Fibroblast of the aortic adventitia (primary cell): ENCODE measurements around the gene C1orf52. TPM values are rescaled to one million over a fixed set of nuclear protein-coding genes. Genes with fewer than 3 reads are reported as not detected.
A peak's percentile ranks its signal among the peaks of the same experiment; 100 is the strongest.

Experiments used
- DNase-seq: peaks from one replicate; pipeline ENCODE4 v3.0.0-alpha.2; 2010; ENCODE audit warnings: low read depth
- H3K4me3 ChIP-seq: 2 replicates; pipeline ENCODE4 v1.5.1; 2011; ENCODE audit warnings: low read depth, mild to moderate bottlenecking, control low read depth, low read length, moderate library complexity
- small RNA-seq: library from RNA; depleted of rRNA; stranded (forward); fragments of <200 nt; gene quantifications from one replicate; pipeline ENCODE3, GENCODE V24; 2012
- total RNA-seq: library from RNA; depleted of rRNA; stranded (reverse); fragments of >200 nt; gene quantifications from 2 replicates; pipeline ENCODE4 v1.2.3, GENCODE V29; 2012; ENCODE audit warnings: low replicate concordance
- TF ChIP-seq, protein P1 (sequence below): IDR thresholded peaks from 2 replicates; pipeline ENCODE4 v1.5.1; 2011; ENCODE audit warnings: mild to moderate bottlenecking, low read length, control low read depth, inconsistent platforms; ENCODE audit not compliant: insufficient read depth

C1orf52 gene
- total RNA-seq, 1 donor: 10.8 TPM

DNA sequence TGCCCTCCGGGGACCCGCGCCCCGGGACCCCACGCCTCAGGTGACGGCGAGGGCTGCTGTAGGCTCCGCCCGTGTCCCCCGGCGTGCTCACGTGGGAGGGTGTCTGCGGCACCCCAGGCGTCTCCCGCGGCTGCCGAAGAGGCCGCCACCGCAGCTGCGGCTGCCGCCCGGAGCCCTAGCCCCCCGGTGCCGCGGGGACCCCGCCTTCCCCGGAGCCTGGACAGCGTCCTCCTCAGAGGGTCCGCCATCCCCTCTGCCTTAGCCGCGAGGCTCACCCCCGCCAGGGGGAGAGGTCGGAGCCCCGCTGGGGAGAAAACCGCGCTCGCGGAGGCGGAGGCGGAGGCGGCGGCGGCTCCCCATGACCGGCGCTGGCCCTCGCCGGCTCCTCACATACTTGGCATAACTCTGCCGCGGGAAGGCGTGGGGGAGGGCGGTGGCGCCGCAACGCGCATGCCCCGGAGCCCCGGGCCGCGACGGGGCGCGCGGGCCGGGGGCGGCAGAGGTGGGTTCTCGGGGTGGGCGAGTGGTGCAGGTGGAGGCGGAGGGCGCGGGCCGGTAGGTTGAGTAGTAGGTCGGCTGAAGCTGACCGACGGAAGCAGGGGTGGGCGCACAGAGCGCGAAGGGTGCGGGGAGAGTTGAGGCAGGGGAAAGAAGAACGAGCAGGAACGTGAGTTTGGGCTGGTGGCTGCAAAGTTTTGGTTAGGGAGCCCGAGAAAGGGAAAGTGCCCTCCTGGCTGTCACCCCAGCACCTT is 57.9 kb downstream of the C1orf52 start:
- peak overlapping the region; percentile 70 for H3K4me3 ChIP-seq
- TF ChIP-seq, protein P1, sequence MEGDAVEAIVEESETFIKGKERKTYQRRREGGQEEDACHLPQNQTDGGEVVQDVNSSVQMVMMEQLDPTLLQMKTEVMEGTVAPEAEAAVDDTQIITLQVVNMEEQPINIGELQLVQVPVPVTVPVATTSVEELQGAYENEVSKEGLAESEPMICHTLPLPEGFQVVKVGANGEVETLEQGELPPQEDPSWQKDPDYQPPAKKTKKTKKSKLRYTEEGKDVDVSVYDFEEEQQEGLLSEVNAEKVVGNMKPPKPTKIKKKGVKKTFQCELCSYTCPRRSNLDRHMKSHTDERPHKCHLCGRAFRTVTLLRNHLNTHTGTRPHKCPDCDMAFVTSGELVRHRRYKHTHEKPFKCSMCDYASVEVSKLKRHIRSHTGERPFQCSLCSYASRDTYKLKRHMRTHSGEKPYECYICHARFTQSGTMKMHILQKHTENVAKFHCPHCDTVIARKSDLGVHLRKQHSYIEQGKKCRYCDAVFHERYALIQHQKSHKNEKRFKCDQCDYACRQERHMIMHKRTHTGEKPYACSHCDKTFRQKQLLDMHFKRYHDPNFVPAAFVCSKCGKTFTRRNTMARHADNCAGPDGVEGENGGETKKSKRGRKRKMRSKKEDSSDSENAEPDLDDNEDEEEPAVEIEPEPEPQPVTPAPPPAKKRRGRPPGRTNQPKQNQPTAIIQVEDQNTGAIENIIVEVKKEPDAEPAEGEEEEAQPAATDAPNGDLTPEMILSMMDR: no peak
- DNase-seq: peak; percentile 38

DNA sequence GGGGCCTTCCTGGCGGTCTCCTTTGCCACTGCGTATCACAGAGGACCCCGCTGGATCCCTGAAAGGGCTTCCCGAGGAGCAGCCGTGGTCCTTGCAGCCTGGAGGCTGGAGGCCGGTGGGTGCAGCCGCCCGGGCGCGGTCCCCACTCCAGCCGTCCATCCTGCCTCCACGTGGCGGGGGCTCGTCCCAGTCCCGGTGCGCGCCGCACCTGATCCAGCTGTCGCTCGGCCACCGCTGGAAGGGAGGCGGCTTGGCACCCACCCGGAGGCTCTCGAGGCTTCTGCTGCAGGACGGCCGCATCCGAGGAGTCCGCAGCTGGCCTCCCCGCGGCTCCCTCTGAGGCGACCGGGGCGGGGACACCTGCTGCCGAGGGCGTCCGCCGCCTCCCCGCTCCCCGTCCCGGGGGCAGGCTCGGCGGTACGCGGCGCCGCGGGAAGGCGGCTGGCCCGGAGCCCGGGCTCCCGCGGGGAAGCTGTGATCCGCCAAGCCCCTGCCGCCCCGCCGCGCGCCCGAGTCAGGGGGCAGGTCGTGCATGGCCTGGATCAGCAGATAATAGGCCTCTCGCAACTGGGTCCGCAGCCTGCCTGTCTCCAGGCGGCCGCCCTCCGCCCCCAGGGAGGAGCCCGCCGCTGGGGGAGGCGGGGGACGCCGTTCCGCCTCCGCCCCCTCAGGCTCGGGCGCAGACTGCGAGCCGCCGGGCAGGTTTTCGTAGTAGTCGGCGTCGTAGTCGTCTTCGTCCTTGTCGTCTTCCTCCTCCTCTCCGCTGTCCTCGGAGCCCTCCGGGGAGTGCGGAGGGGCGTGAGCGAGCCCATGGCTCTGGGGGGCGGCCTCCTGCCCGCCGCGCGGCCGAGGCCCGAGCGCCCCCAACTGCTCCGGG is 58.8 kb downstream of the C1orf52 start, which contains the start of gene SYDE2:
SYDE2 (minus strand) TSS at position 554 of the 877 bp plus-strand sequence; CDS start at position 534, 20 bp downstream.
- peak; percentile 41 for DNase-seq

More for the DNA sequence above, 58.8 kb downstream of the C1orf52 start, which contains the start of gene SYDE2:
- TF ChIP-seq, protein P1: no peak
- peak within 1 kb of the TSS; percentile 70 for H3K4me3 ChIP-seq

Small RNA genes lying within 50 kb of the gene (small RNA-seq; reads per million reads assigned to genes)
- gene RF00019: not detected

Other genes with a start within 250 kb of the C1orf52 start
- gene MCOLN3, start 211.2 kb downstream of the C1orf52 start, total RNA-seq: 0.90 and 2.3 TPM in 2 replicates
- gene SYDE2, start 58.6 kb downstream of the C1orf52 start, total RNA-seq: 5.2 and 6.5 TPM in 2 replicates
- 36.0 and 44.7 TPM in 2 replicates for gene BCL10, start 17.0 kb upstream of the C1orf52 start, total RNA-seq
- gene DDAH1, start 205.5 kb upstream of the C1orf52 start, total RNA-seq: 57.8 and 88.9 TPM in 2 replicates